Activated CD4-positive, CD25-positive, alpha-beta regulatory T cell treated with anti-CD3 and anti-CD28 coated beads, Interleukin-2, amount 50 U/mL, for 72 hours (primary cell): Measurements from ENCODE around the gene ZFHX3.

Source experiments
- DNase-seq: peaks from one replicate; pipeline ENCODE4 v3.0.0; 2021

Gene ZFHX3

GRCh38 chr16:72840631-72841381, 207.1 kb downstream of the ZFHX3 start:
- DNase-seq = no peak

- DNase-seq = no peak
Measured at GRCh38 chr16:72838951-72839350, 209.0 kb downstream of the ZFHX3 start.

- no peak for DNase-seq
Measured at GRCh38 chr16:72838586-72838910, 209.4 kb downstream of the ZFHX3 start.

GRCh38 chr16:72837846-72838585, 209.9 kb downstream of the ZFHX3 start:
- DNase-seq = no peak

GRCh38 chr16:72836985-72837384, 210.9 kb downstream of the ZFHX3 start:
- no peak for DNase-seq

GRCh38 chr16:72836181-72836580, 211.7 kb downstream of the ZFHX3 start:
- DNase-seq = no peak

- no peak for DNase-seq
Measured at GRCh38 chr16:72835086-72835485, 212.8 kb downstream of the ZFHX3 start.

- DNase-seq = no peak
Measured at GRCh38 chr16:72834499-72834898, 213.4 kb downstream of the ZFHX3 start.

- DNase-seq = no peak
Measured at GRCh38 chr16:72833969-72834368, 214.0 kb downstream of the ZFHX3 start.

GRCh38 chr16:72833482-72833881, 214.4 kb downstream of the ZFHX3 start:
- no peak for DNase-seq

GRCh38 chr16:72832621-72833248, 215.2 kb downstream of the ZFHX3 start:
- peak; percentile 78 for DNase-seq

- no peak for DNase-seq
Measured at GRCh38 chr16:72829846-72830775, 217.8 kb downstream of the ZFHX3 start.

GRCh38 chr16:72827866-72828265, 220.1 kb downstream of the ZFHX3 start:
- no peak for DNase-seq

GRCh38 chr16:72825912-72826621, 221.9 kb downstream of the ZFHX3 start:
- no peak for DNase-seq

- no peak for DNase-seq
Measured at GRCh38 chr16:72824761-72825160, 223.2 kb downstream of the ZFHX3 start.

GRCh38 chr16:72824027-72824426, 223.9 kb downstream of the ZFHX3 start:
- no peak for DNase-seq

- no peak for DNase-seq
Measured at GRCh38 chr16:72821185-72821950, 226.6 kb downstream of the ZFHX3 start.

GRCh38 chr16:72819345-72819744, 228.6 kb downstream of the ZFHX3 start:
- no peak for DNase-seq

GRCh38 chr16:72818236-72818845, 229.6 kb downstream of the ZFHX3 start:
- no peak for DNase-seq

- DNase-seq = no peak
Measured at GRCh38 chr16:72815348-72816318, 232.3 kb downstream of the ZFHX3 start.
